ENCODE measurements around the gene BTBD9.

Gene BTBD9

GRCh38 chr6:38403548-38403947 is 236.2 kb downstream of the BTBD9 start:
- no peak for TF ChIP-seq CTCF (IDR thresholded peaks at IDR 0.05)

GRCh38 chr6:38400764-38401163 is 239.0 kb downstream of the BTBD9 start:
- no peak for TF ChIP-seq CTCF (IDR thresholded peaks at IDR 0.05)

- no peak for TF ChIP-seq CTCF (IDR thresholded peaks at IDR 0.05)
These were observed 239.6 kb downstream of the BTBD9 start for GRCh38 chr6:38400101-38400500.

GRCh38 chr6:38396209-38396608 is 243.5 kb downstream of the BTBD9 start:
- TF ChIP-seq CTCF (IDR thresholded peaks at IDR 0.05), result no peak

DNA sequence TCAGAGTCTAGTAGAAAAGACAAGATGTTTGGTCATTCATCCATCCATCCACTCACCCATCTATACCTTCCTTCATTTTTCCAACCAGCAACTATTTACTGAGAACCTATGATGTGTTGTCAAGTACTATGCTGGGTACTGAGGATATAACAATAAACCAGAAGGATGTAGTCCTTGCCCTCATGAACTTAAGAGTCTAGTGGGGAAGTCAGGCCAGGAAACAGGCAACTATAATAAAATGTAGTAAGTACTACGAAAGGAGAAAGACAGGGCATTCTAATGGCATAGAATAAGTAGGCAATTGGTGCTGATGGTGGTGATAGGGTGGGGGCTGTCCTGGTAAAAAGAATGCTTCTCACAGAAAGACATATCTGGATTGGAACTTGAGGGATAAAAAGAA is 245.7 kb downstream of the BTBD9 start:
- TF ChIP-seq CTCF (IDR thresholded peaks at IDR 0.05), result no peak

- no peak for TF ChIP-seq CTCF (IDR thresholded peaks at IDR 0.05)
These were observed 247.8 kb downstream of the BTBD9 start for GRCh38 chr6:38391626-38392579.

DNA sequence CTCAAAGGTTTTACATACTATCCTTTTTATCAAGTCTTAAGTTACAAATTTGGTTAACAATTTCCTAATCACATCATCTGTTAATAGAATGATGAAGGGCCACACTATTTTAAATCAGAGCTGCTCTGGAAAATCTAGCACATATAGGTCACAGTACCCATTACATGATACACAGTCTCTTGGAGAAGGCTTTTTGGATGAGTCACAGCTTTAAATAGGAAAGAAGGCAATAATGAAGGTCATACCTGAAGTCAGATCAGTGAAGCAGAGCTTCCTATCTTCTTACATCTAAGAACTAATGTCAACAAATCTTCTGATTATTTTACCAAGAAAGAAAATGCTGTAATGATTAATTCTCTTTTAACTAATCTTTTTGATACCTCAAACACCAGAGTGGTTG is 248.5 kb downstream of the BTBD9 start:
- no peak for TF ChIP-seq CTCF (IDR thresholded peaks at IDR 0.05)
